Spleen (tissue), 7 donors: ENCODE results near the gene PTPRN2.

Experiments used
- CTCF ChIP-seq, 11 experiments: fragments of 200-600 bp in 7 of 11; fragments of 450-650 bp in 4 of 11; sonication (generic) in 4 of 11; IDR thresholded peaks in 8 of 11; conservative IDR thresholded peaks in 3 of 11; 1 replicate in 7 of 11; 2 replicates in 4 of 11; pipeline versions ENCODE4 v1.4.0 to v1.8.0; 2016 to 2021; ENCODE audit warnings: antibody characterized with exemption in 11 of 11, inconsistent platforms in 4 of 11, mild to moderate bottlenecking in 1 of 11
- POLR2A ChIP-seq, 3 donors: fragments of 450-650 bp; IDR thresholded peaks; one replicate each; pipeline ENCODE4 v1.5.1; 2017; ENCODE audit warnings: antibody characterized with exemption in 3 of 3, mild to moderate bottlenecking in 1 of 3
- POLR2AphosphoS5 ChIP-seq, 3 donors: sonication (generic); formaldehyde crosslinking; IDR thresholded peaks; one replicate each; pipeline ENCODE4 v1.5.1; 2017; ENCODE audit warnings: antibody characterized with exemption in 3 of 3
- donor health status: DM: no; HTN: no; CAD: no; lungs with moderate emphysema.
- donor health status: DM: no; HTN: no; CAD: no.
- donor health status: DM: no; HTN: no; CAD: no.

- TF ChIP-seq CTCF (IDR thresholded peaks at IDR 0.05 in 8 of 11, conservative IDR thresholded peaks at IDR 0.05 in 3 of 11) (no peak), POLR2A (IDR thresholded peaks at IDR 0.05) (no peak), POLR2AphosphoS5 (IDR thresholded peaks at IDR 0.05) (no peak)
Measured at GRCh38 chr7:158097106-158097452, 490.5 kb downstream of the PTPRN2 start.
